Mucosa of stomach (tissue), 1 donor: ENCODE data around the gene CRTC3.
"Not testable (repeated sequence)": the region's sequence is repeated elsewhere in the genome, so short reads cannot be mapped to it uniquely, and the experiment has no call there.

Experiments
- H3K27me3 ChIP-seq: one replicate; pipeline ENCODE4 v1.7.0; 2013; ENCODE audit warnings: mild to moderate bottlenecking, low read length; ENCODE audit not compliant: control insufficient read depth, insufficient read depth
- H3K36me3 ChIP-seq: one replicate; pipeline ENCODE4 v1.7.0; 2013; ENCODE audit warnings: low read length; ENCODE audit not compliant: control insufficient read depth, insufficient read depth
- H3K4me1 ChIP-seq: one replicate; pipeline ENCODE4 v1.7.0; 2013; ENCODE audit warnings: mild to moderate bottlenecking, low read length; ENCODE audit not compliant: control insufficient read depth, insufficient read depth
- H3K4me3 ChIP-seq: one replicate; pipeline ENCODE4 v1.7.0; 2013; ENCODE audit warnings: low read length
- H3K9ac ChIP-seq: one replicate; pipeline ENCODE4 v1.7.0; 2013; ENCODE audit warnings: mild to moderate bottlenecking, low read length, moderate library complexity
- H3K9me3 ChIP-seq: one replicate; pipeline ENCODE4 v1.7.0; 2013; ENCODE audit warnings: mild to moderate bottlenecking, low read length, moderate library complexity; ENCODE audit not compliant: control insufficient read depth
- donor health status: Pancreatic carcinoma.

Gene CRTC3

DNA sequence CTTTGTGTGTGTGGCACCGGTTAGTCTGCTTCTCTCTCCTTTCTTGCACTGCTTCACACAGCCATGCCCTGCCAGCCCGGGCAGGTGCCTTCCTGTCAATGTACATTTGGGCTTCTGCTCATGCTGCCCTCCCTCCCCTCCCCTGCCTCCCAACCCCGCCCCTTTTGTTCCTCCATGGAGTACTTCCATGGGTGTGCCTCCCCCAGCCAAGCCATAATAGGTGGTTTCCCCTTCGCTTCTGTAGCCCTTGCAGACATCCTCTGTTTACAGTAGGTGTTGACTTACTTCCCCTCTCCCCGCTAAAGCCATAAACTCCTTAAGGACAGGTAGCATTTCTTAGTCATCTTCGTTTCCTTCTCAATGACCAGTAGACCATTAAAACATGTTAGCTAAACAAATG is 31.8 kb upstream of the CRTC3 start:
- H3K4me3 ChIP-seq = no peak overlapping the region
- H3K9me3 ChIP-seq = no peaks in the 10 kb centered on the region
- no peak overlapping the region for H3K9ac ChIP-seq
- H3K36me3 ChIP-seq = peaks cover 12% of the 10 kb centered on the region
- no peaks in the 10 kb centered on the region for H3K27me3 ChIP-seq
- no peaks in the 10 kb centered on the region for H3K4me1 ChIP-seq

DNA sequence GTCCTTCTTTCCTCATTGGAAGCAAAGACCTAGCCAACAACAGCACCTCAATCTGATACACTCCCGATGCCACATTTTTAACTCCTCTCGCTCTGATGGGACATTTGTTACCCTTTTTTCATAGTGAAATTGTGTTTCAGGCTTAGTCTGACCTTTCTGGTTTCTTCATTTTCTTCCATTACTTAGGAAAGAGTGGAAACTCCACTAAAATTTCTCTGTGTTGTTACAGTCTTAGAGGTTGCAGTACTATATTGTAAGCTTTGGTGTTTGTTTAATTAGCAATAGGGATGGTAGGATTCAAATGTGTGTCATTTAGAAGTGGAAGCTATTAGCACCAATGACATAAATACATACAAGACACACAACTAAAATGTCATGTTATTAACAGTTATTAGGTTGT is 29.6 kb upstream of the CRTC3 start:
- Histone ChIP-seq H3K4me3 (no peak overlapping the region), H3K9me3 (no peaks in the 10 kb centered on the region), H3K9ac (no peak overlapping the region), H3K27me3 (no peaks in the 10 kb centered on the region), H3K4me1 (no peaks in the 10 kb centered on the region), H3K36me3 (peaks cover 12% of the 10 kb centered on the region)

DNA sequence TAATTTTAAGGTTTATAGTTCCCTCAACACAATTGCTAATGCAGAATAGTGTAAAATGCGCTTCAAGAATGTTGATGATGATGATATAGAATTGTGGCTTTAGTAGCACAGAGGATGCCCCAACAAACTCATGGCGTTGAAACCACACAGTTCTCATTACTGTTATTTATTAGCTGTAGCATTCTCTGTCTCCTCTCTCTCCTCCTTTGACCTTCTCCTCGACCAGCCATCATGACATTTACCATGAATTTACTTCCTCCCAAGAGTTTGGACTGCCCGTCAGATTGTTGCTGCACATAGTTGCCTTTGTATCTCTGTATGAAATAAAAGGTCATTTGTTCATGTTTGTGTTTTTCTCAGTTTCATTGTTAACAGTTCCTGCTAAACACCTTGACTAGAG is 27.8 kb upstream of the CRTC3 start:
- H3K27me3 ChIP-seq = no peaks in the 10 kb centered on the region
- H3K4me1 ChIP-seq = no peaks in the 10 kb centered on the region
- H3K9ac ChIP-seq = no peak overlapping the region
- H3K9me3 ChIP-seq = no peaks in the 10 kb centered on the region
- no peak overlapping the region for H3K4me3 ChIP-seq
- peaks cover 12% of the 10 kb centered on the region for H3K36me3 ChIP-seq

DNA sequence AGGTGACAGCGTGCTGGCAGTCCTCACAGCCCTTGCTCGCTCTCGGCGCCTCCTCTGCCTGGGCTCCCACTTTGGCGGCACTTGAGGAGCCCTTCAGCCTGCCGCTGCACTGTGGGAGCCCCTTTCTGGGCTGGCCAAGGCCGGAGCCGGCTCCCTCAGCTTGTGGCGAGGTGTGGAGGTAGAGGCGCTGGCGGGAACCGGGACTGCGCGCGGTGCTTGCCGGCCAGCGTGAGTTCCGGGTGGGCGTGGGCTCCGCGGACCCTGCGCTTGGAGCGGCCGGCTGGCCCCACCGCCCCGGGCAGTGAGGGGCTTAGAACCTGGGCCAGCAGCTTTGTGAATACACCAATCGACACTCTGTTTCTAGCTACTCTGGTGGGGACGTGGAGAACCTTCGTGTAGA is 18.9 kb upstream of the CRTC3 start:
- not testable (repeated sequence) for H3K27me3 ChIP-seq, H3K9ac ChIP-seq, H3K36me3 ChIP-seq, H3K4me3 ChIP-seq, H3K9me3 ChIP-seq, H3K4me1 ChIP-seq

DNA sequence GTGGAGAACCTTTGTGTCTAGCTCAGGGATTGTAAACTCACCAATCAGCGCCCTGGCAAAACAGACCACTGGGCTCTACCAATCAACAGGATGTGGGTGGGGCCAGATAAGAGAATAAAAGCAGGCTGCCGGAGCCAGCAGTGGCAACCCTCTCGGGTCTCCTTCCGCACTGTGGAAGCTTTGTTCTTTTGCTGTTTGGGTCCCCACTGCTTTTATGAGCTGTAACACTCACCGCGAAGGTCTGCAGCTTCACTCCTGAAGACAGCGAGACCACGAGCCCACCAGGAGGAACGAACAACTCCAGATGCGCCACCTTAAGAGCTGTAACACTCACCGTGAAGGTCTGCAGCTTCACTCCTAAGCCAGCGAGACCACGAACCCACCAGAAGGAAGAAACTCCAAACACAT is 18.5 kb upstream of the CRTC3 start:
- H3K36me3 ChIP-seq, H3K27me3 ChIP-seq, H3K4me3 ChIP-seq, H3K9me3 ChIP-seq, H3K9ac ChIP-seq, H3K4me1 ChIP-seq: not testable (repeated sequence)

DNA sequence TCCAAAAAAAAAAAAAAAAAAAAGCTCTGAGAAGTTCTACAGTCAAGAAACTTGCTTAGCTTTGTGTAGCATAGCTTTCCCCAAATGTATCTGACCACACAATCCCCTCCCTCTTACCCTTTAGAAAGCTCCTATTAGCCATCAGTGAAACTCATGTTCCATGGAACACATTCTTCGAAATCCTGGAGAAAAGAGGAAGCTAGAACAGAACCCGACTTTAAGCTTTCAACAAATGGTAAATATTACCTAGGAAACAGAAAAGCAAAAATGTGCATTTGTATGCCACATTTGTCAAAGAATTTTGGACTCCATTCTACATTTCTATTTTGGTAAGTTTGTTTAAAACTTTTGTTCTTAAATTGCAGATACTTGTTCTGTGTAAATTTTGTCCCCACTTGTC is 17.4 kb upstream of the CRTC3 start:
- Histone ChIP-seq H3K9ac (no peak overlapping the region), H3K4me3 (no peak overlapping the region)

DNA sequence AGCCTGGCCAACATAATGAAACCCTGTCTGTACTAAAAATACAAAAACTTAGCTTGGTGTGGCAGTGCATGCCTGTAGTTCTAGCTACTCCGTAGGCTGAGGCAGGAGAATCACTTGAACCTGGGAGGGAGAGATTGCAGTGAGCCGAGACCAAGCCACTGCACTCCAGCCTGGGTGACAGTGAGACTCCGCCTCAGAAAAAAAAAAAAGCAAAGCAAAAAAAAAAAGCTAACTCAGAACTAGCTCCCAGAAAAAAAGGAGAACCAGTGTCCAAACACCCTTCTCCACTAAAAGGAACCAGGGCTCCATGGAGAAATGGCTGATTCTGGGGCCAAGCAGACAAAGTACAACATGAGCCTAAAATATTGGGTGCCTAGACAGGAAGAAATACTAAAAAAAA is 16.7 kb upstream of the CRTC3 start:
- no peak overlapping the region for H3K4me3 ChIP-seq
- H3K4me1 ChIP-seq = no peaks in the 10 kb centered on the region
- no peaks in the 10 kb centered on the region for H3K36me3 ChIP-seq
- H3K9ac ChIP-seq = no peak overlapping the region
- H3K27me3 ChIP-seq = no peaks in the 10 kb centered on the region
- peaks cover 5% of the 10 kb centered on the region for H3K9me3 ChIP-seq

More for the DNA sequence above, 17.4 kb upstream of the CRTC3 start:
- Histone ChIP-seq H3K9me3 (peaks cover 5% of the 10 kb centered on the region), H3K27me3 (no peaks in the 10 kb centered on the region), H3K4me1 (no peaks in the 10 kb centered on the region), H3K36me3 (no peaks in the 10 kb centered on the region)

DNA sequence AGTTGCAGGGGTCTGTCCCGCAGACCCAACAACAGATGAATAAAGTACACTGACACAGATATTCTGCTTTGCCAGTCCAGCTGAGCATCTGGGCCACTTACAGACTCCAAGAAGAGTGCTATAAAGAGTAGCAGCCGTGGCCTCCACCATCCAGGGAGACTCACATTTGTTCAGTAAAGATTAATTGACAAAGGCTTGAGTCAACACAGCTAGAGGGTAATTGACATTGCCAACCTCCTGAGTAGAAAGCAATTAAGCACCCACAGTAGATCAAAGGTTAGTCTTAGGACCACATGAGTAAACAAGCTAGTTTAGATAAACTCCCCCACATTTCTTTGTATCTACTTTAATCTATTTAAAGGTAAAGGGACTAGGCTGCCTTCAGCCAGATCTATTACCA is 16.3 kb upstream of the CRTC3 start:
- Histone ChIP-seq H3K9ac (no peak overlapping the region), H3K4me1 (no peaks in the 10 kb centered on the region), H3K27me3 (no peaks in the 10 kb centered on the region), H3K4me3 (no peak overlapping the region), H3K36me3 (no peaks in the 10 kb centered on the region), H3K9me3 (peaks cover 5% of the 10 kb centered on the region)

DNA sequence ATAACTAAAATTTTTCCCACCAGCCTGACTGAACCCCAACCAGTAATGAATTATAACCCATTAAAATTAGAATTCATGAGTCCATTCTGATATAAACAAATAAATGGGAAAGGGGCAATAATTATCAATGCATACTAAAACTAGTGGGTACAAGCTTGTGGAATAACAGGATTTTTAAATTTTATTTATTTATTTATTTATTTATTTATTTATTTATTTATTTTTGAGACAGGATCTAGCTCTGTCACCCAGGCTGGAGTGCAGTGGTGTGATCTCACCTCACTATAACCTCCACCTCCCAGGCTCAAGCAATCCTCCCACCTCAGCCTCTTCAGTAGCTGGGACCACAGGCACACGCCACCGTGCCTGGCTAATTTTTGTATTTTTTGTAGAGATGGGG is 15.8 kb upstream of the CRTC3 start:
- H3K4me3 ChIP-seq, H3K4me1 ChIP-seq, H3K9ac ChIP-seq, H3K36me3 ChIP-seq, H3K9me3 ChIP-seq, H3K27me3 ChIP-seq: not testable (repeated sequence)

DNA sequence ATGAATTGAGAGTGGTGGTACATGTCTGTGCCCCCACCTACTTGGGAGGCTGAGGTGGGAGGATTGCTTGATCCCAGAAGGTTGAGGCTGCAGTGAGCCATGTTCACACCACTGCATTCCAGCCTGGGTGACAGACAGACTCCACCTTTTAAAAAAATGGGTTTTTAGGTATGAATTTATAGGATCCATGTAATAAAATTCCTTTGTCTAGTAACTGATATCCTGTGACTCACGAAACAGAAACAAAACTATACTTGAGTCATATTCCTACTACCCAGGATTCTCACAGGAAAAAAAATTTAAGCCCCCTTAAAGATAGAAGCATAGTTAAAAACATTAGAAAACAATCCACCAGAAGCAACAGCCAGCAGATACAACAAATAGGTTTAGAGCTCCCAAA is 10.0 kb upstream of the CRTC3 start:
- H3K4me1 ChIP-seq = no peaks in the 10 kb centered on the region
- H3K27me3 ChIP-seq = no peaks in the 10 kb centered on the region
- no peaks in the 10 kb centered on the region for H3K9me3 ChIP-seq
- H3K9ac ChIP-seq = no peak overlapping the region
- no peak overlapping the region for H3K4me3 ChIP-seq
- H3K36me3 ChIP-seq = no peaks in the 10 kb centered on the region

DNA sequence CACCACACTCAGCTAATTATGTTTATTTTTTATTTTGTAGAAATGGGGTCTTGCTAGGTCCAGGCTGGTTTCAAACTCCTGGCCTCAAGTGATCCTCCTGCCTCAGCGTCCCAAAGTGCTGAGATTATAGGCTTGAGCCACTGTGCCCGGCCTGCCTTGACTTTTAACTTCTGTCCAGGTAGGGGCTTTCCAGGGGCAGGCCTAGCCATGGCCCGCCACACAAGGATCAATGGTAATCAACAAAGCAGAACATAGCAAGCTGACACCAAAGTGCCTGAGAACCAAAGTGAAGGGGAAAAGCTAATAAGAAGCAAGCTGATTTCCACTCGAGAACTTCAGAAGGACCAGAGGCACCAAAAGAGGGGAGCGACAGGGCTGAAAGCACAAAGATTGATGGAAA is 9.4 kb upstream of the CRTC3 start:
- no peaks in the 10 kb centered on the region for H3K36me3 ChIP-seq
- H3K4me3 ChIP-seq = no peak overlapping the region
- H3K9me3 ChIP-seq = no peaks in the 10 kb centered on the region
- no peaks in the 10 kb centered on the region for H3K4me1 ChIP-seq
- no peak overlapping the region for H3K9ac ChIP-seq
- H3K27me3 ChIP-seq = no peaks in the 10 kb centered on the region

DNA sequence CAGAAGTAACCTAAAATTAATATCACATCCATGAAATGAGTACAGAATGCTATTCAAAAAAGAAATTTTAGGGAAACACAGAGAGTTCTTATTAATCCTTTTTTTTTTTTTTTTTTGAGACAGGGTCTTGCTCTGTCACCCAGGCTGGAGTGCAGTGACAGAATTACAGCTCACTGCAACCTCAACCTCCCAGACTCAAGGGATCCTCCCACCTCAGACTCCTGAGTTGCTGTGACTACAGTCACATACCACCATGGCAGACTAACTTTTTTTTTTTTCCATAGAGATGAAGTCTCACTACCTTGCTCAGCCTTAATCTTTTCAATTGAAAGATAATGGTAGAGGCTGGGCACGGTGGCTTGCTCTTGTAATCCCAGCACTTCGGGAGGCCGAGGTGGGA is 6.3 kb upstream of the CRTC3 start:
- H3K4me3 ChIP-seq = no peak overlapping the region
- H3K9me3 ChIP-seq = no peaks in the 10 kb centered on the region
- H3K27me3 ChIP-seq = no peaks in the 10 kb centered on the region
- no peaks in the 10 kb centered on the region for H3K4me1 ChIP-seq
- H3K9ac ChIP-seq = no peak overlapping the region
- no peaks in the 10 kb centered on the region for H3K36me3 ChIP-seq

DNA sequence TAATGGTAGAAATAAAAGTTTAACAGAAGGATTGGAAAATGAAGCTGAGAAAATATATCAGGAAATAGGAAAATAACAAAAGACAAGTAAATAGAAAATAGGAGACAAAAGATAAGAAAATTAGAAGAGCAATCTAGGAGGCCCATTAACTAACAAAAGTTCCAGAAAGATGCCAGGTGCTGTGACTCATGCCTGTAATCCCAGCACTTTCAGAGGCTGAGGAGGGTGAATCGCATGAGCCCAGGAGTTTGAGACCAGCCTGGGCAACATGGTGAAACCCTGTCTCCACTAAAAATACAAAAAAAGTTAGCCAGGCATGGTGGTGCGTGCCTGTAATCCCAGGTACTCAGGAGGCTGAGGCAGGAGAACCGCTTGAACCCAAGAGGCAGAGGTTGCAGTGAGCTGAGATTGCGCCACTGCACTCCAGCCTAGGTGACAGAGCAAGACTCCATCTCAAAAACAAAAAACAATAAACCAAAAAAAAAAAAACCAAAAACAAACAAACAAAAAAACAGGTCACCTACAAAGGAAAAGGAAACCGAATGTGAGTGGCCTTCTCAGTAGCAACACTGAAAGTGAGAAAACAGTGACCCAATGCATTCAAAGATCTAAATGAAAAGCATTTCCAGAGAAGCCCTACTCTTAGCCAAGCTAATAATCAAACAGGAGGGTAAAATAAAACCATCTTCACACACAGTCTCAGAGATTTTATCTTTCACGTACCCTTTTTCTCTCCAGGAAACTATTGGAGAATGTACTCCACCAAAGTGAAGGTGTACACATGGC is 5.5 kb upstream of the CRTC3 start:
- not testable (repeated sequence) for H3K9ac ChIP-seq, H3K27me3 ChIP-seq, H3K4me1 ChIP-seq, H3K9me3 ChIP-seq, H3K4me3 ChIP-seq, H3K36me3 ChIP-seq
